HG03354 (cell line): ENCODE data around the gene LSAMP.

ENCODE experiments used
- ATAC-seq: cut with Tn5 transposase; IDR thresholded peaks from one replicate; pipeline ENCODE4 v1.9.1; 2021; ENCODE audit warnings: mild to moderate bottlenecking; ENCODE audit not compliant: unreplicated experiment, poor library complexity, severe bottlenecking

Gene LSAMP

GRCh38 chr3:116445311-116445841, at the start of gene LSAMP:
TSS of gene LSAMP (minus strand) at chr3:116445487.
- no peak for ATAC-seq

GRCh38 chr3:116492379-116492778, 47.1 kb upstream of the LSAMP start:
- no peak for ATAC-seq

GRCh38 chr3:116483135-116483534, 37.8 kb upstream of the LSAMP start:
- ATAC-seq: no peak

GRCh38 chr3:116476691-116477090, 31.4 kb upstream of the LSAMP start:
- no peak for ATAC-seq

- no peak for ATAC-seq
Observed at GRCh38 chr3:116474801-116475200, 29.5 kb upstream of the LSAMP start.

GRCh38 chr3:116474032-116474780, 28.9 kb upstream of the LSAMP start:
- ATAC-seq: no peak

- ATAC-seq: no peak
Observed at GRCh38 chr3:116473602-116474001, 28.3 kb upstream of the LSAMP start.

- ATAC-seq: no peak
Observed at GRCh38 chr3:116470605-116471197, 25.4 kb upstream of the LSAMP start.

- no peak for ATAC-seq
Observed at GRCh38 chr3:116469546-116469945, 24.3 kb upstream of the LSAMP start.

- ATAC-seq: no peak
Observed at GRCh38 chr3:116464276-116464798, 19.1 kb upstream of the LSAMP start.

- no peak for ATAC-seq
Observed at GRCh38 chr3:116453666-116454346, 8.5 kb upstream of the LSAMP start.

- no peak for ATAC-seq
Observed at GRCh38 chr3:116449546-116450350, 4.5 kb upstream of the LSAMP start.

- no peak for ATAC-seq
Observed at GRCh38 chr3:116445990-116446389, 703 bp upstream of the LSAMP start.

GRCh38 chr3:116444819-116445310, 422 bp downstream of the LSAMP start:
- ATAC-seq: no peak

- ATAC-seq: no peak
Observed at GRCh38 chr3:116444115-116444747, 1.1 kb downstream of the LSAMP start.

- no peak for ATAC-seq
Observed at GRCh38 chr3:116443191-116443661, 2.1 kb downstream of the LSAMP start.

- ATAC-seq: no peak
Observed at GRCh38 chr3:116442331-116443021, 2.8 kb downstream of the LSAMP start.

- ATAC-seq: no peak
Observed at GRCh38 chr3:116441652-116442051, 3.6 kb downstream of the LSAMP start.
